NCI-H146 treated with DMSO at 0.1 percent for 48 hours (cell line): ENCODE data around the gene CRISPLD2.

Source experiments
- DNase-seq: peaks from one replicate; lab custom pipeline; 2025; ENCODE audit not compliant: unreplicated experiment; lab: John Stamatoyannopoulos, UW

Gene CRISPLD2, protein sequence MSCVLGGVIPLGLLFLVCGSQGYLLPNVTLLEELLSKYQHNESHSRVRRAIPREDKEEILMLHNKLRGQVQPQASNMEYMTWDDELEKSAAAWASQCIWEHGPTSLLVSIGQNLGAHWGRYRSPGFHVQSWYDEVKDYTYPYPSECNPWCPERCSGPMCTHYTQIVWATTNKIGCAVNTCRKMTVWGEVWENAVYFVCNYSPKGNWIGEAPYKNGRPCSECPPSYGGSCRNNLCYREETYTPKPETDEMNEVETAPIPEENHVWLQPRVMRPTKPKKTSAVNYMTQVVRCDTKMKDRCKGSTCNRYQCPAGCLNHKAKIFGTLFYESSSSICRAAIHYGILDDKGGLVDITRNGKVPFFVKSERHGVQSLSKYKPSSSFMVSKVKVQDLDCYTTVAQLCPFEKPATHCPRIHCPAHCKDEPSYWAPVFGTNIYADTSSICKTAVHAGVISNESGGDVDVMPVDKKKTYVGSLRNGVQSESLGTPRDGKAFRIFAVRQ

DNA sequence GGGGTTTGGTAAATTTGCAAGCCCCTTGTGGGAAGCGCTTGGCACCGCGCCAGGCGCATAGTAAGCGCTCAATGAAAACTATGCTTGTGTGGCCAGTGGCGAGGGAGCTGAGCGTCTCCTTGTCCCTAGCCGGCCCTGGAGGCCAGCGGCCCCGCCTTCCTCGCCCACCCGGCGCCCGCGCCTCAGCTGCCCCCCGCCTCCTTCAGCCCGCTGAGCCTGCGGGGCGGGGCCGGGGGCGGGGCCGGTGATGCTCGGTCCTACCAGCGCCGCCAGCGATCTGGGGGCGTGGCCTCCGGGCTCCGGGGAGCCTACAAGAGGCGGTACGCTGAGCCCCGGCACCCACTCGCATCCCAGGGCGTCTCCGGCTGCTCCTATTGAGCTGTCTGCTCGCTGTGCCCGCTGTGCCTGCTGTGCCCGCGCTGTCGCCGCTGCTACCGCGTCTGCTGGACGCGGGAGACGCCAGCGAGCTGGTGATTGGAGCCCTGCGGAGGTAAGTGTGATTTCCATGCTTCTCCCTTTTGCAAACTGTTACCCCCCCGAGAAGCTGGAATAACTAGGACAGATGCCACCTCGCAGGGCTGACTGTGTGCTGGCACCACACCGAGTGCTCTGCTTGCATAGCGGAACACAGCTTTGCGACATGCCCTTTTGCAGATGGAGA, at the start of gene CRISPLD2:
Gene CRISPLD2 (plus strand): TSS at position 342 of the 661 bp plus-strand sequence. CDS start 18,511 bp downstream, outside the sequence.
- DNase-seq, result peak; percentile 64

DNA sequence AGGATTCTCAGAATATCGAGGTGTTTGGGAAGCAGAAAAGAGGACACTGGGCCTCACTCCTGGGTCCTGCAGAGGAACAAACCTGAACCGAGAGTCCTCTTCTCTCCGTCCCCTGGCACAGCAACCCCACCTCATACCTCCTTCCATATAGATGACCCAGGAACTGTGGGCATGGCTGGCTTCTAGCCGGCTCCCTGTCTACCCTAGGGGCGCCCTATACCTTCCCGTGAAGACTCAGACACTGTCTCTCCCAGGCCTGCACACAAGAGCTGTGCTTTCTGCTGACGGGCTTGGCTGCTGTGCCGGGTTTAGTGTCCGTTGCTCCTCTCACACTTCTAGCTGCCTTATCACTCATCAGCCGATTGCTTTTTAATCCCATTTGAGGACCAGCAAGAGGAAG, 46.5 kb upstream of the CRISPLD2 start:
- DNase-seq, result no peak

DNA sequence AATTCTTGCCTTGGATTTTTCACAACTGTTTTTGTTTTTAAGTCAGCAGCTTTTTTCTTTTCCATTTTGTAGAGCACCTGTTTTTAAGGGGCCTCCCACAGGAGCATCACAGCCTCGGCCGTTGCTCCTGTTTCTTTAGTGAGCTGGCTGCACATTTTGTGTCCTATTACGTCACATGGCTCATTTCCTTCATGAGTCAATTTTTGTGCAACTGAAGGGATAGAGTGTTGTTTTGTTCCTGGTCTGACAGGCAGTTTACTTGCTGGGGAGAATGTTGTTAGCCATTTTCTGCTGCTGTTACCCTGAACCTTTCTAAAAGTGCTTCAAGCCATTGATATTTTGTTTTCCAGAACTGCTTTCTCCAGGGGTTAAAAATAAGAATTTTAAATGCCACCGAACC, 45.0 kb upstream of the CRISPLD2 start:
- DNase-seq, result no peak

DNA sequence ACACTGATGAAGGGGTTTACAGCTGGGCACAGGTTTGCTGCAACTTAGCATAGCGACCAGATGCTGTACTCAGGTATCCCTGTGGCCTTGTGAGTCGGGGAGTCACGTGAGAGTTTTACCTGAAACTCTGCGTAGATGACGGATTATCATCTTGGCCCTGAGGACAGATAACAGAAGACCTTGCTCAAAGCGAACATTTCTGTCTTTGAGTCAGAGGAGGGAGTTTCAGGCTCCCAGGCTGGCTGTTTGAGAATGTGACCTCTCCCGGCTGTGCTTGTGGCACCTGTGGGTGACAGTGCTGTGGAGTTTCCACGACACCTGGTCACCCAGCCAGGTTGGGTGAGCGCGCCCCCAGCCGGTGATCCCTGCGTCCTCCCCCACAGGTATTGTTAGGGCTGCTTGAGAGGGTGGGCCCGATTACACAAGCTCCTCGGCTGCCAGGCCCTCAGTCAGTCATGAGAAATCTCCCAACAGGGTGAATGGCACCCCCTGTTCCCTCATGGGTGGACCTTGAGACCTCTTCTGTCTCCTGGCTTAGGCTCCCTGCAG, 44.4 kb upstream of the CRISPLD2 start:
- DNase-seq, result no peak

DNA sequence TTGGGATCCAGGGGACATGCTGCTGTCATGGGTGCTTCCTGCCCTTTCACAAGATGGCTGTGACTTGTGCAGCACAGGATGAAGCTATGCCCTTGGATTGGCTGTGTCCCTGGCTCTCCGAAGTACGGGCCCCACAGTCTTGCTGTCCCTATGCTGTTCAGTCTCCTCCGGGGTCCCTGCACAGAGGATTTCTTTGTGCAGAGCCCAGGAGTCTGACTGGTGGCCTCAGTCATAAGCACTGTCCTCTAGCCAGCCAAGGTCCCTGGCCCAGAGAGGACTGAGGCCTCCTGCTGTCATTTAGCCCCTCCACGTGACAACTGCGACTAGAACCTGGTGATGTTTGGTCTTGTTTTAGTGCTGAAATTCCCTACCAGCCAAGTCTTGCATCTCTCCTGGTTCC, 42.4 kb upstream of the CRISPLD2 start:
- no peak for DNase-seq

DNA sequence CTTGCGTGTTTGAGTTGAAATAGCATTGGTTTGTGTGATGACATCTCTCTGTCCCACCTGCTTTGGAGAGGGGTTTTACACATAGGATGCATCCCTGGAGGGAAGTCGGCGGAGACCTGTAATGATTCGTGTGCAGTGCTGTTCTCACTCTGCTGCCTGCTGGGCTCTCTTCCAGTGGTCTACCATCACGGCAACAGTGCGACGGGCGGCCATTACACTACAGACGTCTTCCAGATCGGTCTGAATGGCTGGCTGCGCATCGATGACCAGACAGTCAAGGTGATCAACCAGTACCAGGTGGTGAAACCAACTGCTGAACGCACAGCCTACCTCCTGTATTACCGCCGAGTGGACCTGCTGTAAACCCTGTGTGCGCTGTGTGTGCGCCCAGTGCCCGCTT, 41.1 kb upstream of the CRISPLD2 start:
- no peak for DNase-seq

DNA sequence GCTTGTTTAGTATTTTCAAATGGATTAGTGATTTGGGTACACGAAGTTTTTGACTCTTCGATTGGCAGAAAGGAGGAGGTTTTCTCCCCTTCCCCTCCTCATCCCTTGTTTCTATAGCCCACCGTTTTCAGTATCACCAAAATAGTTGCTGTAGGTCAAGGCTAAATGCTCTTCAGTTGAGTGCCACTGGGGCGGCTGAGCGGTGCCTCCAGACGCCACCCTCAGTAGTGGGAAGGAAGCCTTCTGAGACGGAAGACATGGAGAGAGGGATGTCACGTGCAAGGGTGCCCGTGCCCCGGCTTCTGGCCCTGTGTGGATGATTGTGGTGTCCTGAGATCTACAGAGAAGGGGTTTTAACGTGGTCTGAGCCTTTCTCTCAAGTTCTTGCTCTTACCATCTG, 39.7 kb upstream of the CRISPLD2 start:
- DNase-seq, result no peak

DNA sequence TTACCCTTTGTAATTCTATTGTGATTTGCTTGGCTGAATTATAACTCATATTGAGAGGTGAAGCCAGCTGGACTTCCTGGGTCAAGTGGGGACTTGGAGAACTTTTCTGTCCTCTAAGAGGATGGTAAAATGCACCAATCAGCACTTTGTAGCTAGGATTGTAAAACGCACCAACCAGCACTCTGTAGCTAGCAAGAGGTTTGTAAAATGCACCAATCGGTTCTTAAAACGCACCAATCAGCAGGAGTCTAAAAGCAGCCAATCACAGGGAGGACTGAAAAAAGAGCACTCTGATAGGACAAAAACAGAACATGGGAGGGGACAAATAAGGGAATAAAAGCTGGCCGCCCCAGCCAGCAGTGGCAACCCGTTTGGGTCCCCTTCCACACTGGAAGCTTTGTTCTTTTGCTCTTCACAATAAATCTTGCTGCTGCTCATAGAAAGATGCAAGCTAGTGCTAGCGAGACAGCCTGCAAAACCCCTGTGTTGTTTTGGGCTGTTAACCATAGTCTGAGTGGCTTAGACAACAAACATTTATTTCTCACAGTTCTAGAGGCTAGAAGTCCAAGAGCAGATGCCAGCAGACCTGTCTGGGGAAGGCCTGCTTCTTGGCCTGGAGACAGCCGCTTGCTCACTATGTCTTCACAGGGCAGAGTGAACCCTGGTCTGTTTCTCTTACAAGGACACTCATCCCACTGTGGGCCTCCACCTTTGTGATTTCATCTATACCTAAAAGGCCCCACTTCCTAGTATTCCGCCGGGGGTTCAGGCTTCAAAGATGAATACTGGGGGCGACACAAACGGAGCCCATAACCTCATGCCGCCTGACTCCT, 39.0 kb upstream of the CRISPLD2 start:
- no peak for DNase-seq

DNA sequence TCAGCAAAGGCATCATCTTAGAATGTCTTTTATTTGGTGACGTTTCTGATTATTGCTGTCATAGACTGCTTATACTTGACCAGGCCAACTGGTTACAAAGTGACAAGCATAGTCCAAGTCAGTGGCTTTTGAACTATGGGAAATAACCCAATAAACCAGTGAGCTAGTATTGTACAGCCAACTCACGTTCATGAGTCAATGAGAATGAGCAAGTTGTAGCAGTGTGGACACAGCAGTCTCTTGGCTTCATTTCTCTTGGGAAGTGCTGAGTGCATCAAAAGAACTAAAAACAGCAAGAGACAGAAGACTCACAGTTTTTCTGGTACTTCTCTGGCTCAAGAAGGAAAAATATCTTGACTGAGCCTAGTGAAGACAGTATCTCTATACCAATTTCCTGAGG, 36.9 kb upstream of the CRISPLD2 start:
- no peak for DNase-seq

DNA sequence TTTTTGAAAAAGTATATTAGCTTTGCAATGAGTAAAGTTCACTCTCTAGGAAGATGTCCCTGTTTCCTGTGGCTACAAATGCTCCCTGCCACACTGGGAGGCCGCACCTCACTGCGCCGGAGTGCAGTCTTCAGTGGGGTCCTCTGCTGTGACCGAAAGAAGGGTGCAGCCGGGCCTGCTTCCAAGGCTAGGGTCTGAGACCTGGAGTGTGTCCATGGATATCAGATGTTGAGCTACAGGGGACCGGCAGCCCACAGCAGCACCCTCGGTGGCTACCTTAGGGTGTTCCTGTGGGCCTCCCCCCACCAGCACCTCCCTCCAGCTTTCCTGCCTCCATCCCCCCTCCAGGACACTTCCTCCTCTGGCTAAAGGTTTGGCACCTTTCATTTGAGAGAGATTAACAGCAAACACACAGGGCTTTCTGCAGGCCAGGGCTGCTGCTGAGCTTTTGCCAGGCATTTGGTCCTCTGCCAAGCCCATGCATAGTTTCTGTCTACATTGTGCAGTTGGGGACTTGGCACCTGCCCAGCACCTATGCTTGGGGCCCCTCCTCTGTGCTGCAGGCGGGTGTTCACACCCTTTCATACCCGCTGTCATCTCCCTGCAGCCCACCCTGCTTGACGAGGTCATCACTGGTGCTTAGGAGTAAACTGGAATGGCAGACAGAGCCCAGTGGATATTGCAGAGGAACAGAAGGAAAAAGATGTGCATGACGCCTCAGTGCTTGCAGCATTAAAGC, 33.8 kb upstream of the CRISPLD2 start:
- peak; percentile 46 for DNase-seq

DNA sequence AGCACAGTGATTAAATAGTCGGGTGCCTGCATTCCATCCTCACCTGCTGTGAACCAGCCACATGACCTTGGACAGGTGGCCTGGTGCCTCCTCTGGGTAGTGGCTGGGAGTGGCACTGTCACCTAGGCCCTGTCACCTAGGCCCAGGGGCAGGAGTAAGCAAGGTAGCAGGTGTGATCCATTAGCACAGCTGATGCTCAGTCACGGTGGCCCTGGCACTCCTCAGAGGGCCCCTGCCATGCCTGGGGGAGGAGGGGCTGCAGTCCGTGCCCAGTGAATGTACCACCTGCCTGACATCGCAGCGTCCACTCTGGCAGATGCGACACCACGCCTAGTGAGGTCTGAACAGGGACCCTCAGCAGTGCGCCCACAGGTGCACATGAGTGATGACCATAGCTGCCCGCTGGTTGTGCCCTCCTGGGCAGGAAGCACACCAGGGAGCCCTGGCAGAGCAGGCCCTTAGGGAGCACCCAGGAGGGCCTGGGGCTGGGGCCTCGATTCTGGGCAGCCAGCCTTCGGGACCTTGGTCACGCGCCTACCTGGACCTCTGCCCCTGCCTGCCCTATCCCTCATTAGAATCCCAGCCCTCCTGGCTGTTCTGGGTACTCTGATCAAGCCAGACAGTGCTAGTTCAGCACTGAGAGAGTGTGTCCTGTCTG, 33.1 kb upstream of the CRISPLD2 start:
- peak; percentile 59 for DNase-seq

DNA sequence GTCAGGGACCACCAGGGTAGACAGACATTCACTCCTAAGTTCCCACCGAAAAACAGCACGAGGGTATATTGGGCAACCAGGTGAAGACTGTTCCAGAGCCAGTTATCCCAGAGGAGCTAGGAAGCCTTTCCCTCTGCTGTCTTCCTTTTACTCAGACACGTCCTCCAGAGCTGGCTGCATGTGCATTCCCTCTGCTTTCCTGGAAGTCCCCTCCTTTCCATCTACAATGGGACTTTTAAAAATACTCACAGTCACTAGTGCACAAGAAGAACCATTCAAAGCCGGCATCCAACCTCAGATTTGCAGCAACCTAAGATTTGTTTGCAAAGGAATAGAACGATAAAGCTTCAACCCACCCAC, 32.5 kb upstream of the CRISPLD2 start:
- DNase-seq, result no peak

DNA sequence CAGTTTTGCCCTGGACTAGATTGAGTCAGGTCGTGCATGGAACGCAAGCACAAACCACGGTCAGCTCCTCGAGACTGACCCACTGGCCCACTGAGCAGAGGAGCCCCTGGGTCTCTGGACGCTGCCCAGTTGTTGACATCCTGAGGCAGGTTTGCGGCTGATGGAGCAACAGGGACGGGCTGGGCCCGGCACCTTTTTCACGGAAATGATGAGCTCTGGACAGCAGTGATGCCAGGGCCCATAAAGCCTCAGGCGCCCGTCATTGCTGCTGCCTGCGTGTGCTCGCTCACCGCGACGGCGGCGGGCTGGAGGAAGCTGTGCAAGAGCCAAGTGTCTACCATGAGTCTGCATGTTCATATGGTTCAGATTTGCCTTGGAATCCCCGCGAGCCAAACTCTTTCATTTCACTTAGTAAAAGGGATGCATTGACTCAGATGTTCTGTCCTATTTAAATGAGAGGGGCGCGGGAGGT, 30.8 kb upstream of the CRISPLD2 start:
- no peak for DNase-seq

DNA sequence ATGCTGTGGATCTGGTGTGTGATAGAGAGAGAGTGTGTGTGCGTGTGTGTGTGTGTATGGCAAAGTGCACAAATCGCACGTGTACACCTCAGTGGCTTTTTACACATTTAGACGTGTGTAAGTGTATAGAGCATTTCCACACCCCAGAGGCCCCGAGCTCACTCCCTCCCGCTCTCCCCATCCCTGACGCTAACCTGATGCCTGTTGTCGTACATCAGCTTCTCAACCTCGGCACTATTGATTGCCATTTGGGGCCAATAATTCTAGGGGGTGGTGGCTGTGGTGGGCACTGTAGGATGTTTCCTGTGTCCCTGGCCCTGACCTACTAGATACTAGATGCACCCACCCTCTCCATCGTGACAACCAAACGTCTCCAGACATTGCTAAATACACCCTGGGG, 30.4 kb upstream of the CRISPLD2 start:
- no peak for DNase-seq

DNA sequence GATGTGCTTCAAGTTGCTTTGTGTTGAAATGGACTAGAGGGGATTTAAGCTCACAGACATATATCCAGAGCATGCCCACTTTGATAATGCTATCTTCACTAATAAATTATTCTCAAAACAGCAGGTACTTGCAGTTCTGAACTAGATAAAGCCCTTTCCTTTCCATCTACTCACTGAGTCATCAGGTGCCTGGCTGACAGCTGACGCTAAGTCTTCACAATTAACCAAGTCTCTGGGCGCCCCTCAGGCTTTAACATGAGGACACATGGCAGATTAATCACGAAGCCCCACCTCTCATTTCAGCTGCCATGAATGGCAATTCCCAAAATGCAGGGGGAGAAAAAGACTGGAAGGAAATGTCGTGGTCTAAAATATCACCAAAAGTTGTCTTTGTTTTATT, 29.5 kb upstream of the CRISPLD2 start:
- no peak for DNase-seq

DNA sequence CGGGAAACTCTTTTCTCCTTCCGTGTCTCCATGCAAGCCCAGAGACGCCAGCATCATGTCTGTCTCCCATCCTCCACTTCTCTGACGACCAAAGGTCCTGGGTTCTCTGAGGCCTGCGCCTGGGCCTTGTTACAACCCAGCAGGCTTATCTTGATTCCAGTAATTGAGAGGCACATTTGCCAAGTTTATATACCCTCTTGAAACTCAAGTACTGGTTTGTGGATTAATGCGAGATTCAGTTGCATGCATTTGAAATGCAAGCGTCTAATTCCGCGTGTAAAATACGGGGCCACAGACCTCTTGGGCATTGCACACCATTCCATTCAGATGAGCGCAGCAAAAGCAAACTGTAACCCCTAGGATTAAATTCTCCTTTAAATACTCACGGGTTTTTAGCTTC, 28.7 kb upstream of the CRISPLD2 start:
- no peak for DNase-seq

DNA sequence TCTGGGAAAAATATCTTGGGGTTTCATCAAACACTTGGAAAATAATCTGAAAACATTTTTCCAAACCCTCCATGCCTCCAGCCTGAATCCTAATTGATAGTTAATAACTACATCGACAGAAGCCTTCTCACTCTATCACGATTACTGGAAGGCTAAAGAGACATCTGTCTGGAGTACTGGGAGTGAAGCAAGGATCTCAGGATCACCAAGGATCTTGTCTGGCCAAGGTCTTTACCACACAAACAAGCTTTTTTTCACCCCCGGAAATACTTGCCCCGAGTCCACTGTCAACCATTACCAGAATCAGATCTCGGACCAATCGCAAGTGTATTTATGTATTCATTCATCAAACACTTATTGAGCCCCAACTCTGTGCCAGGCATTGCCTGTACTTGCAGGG, 28.3 kb upstream of the CRISPLD2 start:
- DNase-seq, result no peak

DNA sequence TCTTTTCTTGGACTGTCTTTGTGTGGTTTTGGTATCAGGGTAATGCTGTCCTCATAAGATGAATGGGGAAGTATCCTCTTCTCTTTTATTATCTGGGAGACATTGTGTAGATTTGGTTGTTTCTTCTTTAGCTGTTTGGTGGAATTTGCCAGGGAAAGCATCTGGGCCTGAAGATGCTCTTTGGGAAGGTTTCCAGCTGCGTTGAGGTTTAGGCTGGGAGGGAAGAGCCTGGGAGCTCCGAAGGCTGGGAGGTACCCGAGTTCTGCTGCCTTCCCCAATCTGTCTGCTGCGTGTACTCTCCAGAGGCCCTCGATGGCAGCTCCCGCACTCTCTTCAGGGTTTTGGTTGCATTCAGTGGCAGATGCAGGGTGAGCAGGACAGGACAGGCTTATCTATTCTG, 25.6 kb upstream of the CRISPLD2 start:
- no peak for DNase-seq

DNA sequence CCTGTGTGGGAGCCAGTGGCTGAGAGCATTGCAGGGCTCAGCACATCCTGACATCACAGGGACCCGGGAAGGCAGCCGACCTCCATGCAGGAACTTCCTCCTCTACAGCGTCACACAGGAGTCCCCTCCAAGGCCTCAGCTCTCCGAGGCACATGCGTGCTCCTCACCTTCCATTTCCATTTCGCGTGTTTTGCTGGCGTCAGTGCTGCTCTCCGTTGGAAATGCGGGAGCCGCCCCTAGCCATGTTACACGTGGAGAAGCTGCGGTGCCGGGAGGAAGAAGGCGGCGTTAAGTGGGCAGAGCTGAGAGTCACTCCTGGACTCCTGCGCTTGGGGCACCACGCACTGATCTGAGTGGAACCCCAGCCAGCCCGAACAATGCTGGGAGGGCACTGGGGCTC, 25.2 kb upstream of the CRISPLD2 start:
- no peak for DNase-seq
